ENCODE measurements around the gene MS4A4E.

MS4A4E gene

GRCh38 chr11:60209977-60210376 lies 33.0 kb downstream of the MS4A4E start:
- ChIA-PET POLR2A (no interaction called here), CTCF (interaction anchor here (1.0 to 1.4 kb wide), 2 partner anchors 19 to 41 kb away, joined by 3 read pairs; no protein-coding TSS in a partner anchor)
- Histone ChIP-seq H3K4me3 (ENCODE audit: low read depth, low read length) (no peak overlapping the region), H3K4me1 (ENCODE audit: control insufficient read depth, insufficient read depth, low read length) (no peaks in the 10 kb centered on the region), H3K27ac (ENCODE audit: extremely low read depth, low read depth, low read length) (no peak overlapping the region), H3K36me3 (ENCODE audit: control insufficient read depth in 2 of 2, insufficient read depth in 1 of 2, low read length in 2 of 2) (no peaks in the 10 kb centered on the region), H3K9me3 (ENCODE audit: control insufficient read depth, insufficient read depth, low read depth, low read length) (no peaks in the 10 kb centered on the region)
- TF ChIP-seq MZF1 (tag by site-specific recombination; IDR thresholded peaks at IDR 0.05; ENCODE audit: borderline replicate concordance) (no peak), PBX3 (CRISPR knock-in tag; IDR thresholded peaks at IDR 0.05) (no peak), ZNF266 (tag by site-specific recombination; IDR thresholded peaks at IDR 0.05; ENCODE audit: low read depth) (no peak), GLI2 (tag by site-specific recombination; IDR thresholded peaks at IDR 0.05; ENCODE audit: borderline replicate concordance, low read depth) (no peak), ZNF19 (tag by site-specific recombination; IDR thresholded peaks at IDR 0.05; ENCODE audit: low read depth) (no peak), ZNF18 (tag by site-specific recombination; IDR thresholded peaks at IDR 0.05) (no peak)

- ChIA-PET CTCF (interaction anchor here (1.0 to 1.4 kb wide), 2 partner anchors 20 to 42 kb away, joined by 3 read pairs; no protein-coding TSS in a partner anchor), POLR2A (no interaction called here)
Measured at GRCh38 chr11:60208951-60209350, 34.0 kb downstream of the MS4A4E start.

GRCh38 chr11:60208146-60208895 lies 34.6 kb downstream of the MS4A4E start:
- ChIA-PET POLR2A (no interaction called here), CTCF (no interaction called here)
- Histone ChIP-seq H3K27ac (ENCODE audit: extremely low read depth, low read depth, low read length) (no peak overlapping the region), H3K9me3 (ENCODE audit: control insufficient read depth, insufficient read depth, low read depth, low read length) (no peaks in the 10 kb centered on the region), H3K4me1 (ENCODE audit: control insufficient read depth, insufficient read depth, low read length) (no peaks in the 10 kb centered on the region), H3K4me3 (ENCODE audit: low read depth, low read length) (no peak overlapping the region), H3K36me3 (ENCODE audit: control insufficient read depth in 2 of 2, insufficient read depth in 1 of 2, low read length in 2 of 2) (no peaks in the 10 kb centered on the region)
- TF ChIP-seq ZNF423 (tag by site-specific recombination; IDR thresholded peaks at IDR 0.05) (no peak), ZNF510 (tag by site-specific recombination; IDR thresholded peaks at IDR 0.05; ENCODE audit: insufficient replicate concordance) (no peak), ZNF585B (tag by site-specific recombination; IDR thresholded peaks at IDR 0.05) (no peak), ZNF121 (tag by site-specific recombination; IDR thresholded peaks at IDR 0.05) (no peak), ZNF580 (tag by site-specific recombination; IDR thresholded peaks at IDR 0.05) (no peak), OVOL3 (tag by site-specific recombination; IDR thresholded peaks at IDR 0.05) (no peak), GLIS2 (tag by site-specific recombination; IDR thresholded peaks at IDR 0.05) (no peak), ZNF596 (tag by site-specific recombination; IDR thresholded peaks at IDR 0.05) (no peak), ZNF16 (tag by site-specific recombination; IDR thresholded peaks at IDR 0.05; ENCODE audit: low read depth) (no peak), WT1 (tag by site-specific recombination; IDR thresholded peaks at IDR 0.05) (no peak), ZNF768 (tag by site-specific recombination; IDR thresholded peaks at IDR 0.05) (no peak)

More at GRCh38 chr11:60208951-60209350, 34.0 kb downstream of the MS4A4E start:
- H3K4me1 ChIP-seq (ENCODE audit: control insufficient read depth, insufficient read depth, low read length), result no peaks in the 10 kb centered on the region
- no peak overlapping the region for H3K27ac ChIP-seq (ENCODE audit: extremely low read depth, low read depth, low read length)
- no peak overlapping the region for H3K4me3 ChIP-seq (ENCODE audit: low read depth, low read length)
- no peak for TF ChIP-seq ZNF623 (tag by site-specific recombination; IDR thresholded peaks at IDR 0.05)
- H3K36me3 ChIP-seq (ENCODE audit: control insufficient read depth in 2 of 2, insufficient read depth in 1 of 2, low read length in 2 of 2), result no peaks in the 10 kb centered on the region
- H3K9me3 ChIP-seq (ENCODE audit: control insufficient read depth, insufficient read depth, low read depth, low read length), result no peaks in the 10 kb centered on the region

All from HEK293 (cell line).